H9 (cell line): ENCODE data around the gene SLC35E3. TPM values are rescaled to one million over a fixed set of nuclear protein-coding genes. Genes with fewer than 3 reads are reported as not detected.

Source experiments
- DNase-seq: peaks from one replicate; pipeline ENCODE4 v3.0.0-alpha.2; 2017
- H2AFZ ChIP-seq: one replicate; pipeline ENCODE4 v1.6.1; 2013; ENCODE audit warnings: mild to moderate bottlenecking, low read length, control low read depth, moderate library complexity
- H2AK5ac ChIP-seq: 2 replicates; pipeline ENCODE4 v1.6.1; 2013; ENCODE audit warnings: low read length, control low read depth, mixed read lengths; ENCODE audit not compliant: insufficient read length
- H2BK120ac ChIP-seq: one replicate; pipeline ENCODE4 v1.6.1; 2013; ENCODE audit warnings: low read depth, mild to moderate bottlenecking, low read length, control low read depth, inconsistent platforms; ENCODE audit not compliant: poor library complexity, severe bottlenecking
- H2BK12ac ChIP-seq: 2 replicates; pipeline ENCODE4 v1.6.1; 2013; ENCODE audit warnings: low read length, control low read depth, mixed read lengths, low read depth; ENCODE audit not compliant: insufficient read length
- H2BK15ac ChIP-seq: 2 replicates; pipeline ENCODE4 v1.6.1; 2013; ENCODE audit warnings: low read depth, low read length, control low read depth
- H2BK20ac ChIP-seq: one replicate; pipeline ENCODE4 v1.6.1; 2013; ENCODE audit warnings: low read depth, mild to moderate bottlenecking, low read length, control low read depth, inconsistent platforms; ENCODE audit not compliant: poor library complexity, severe bottlenecking
- H2BK5ac ChIP-seq: 2 replicates; pipeline ENCODE4 v1.6.1; 2013; ENCODE audit warnings: low read length, control low read depth, mixed read lengths; ENCODE audit not compliant: insufficient read length
- H3K14ac ChIP-seq: 2 replicates; pipeline ENCODE4 v1.6.1; 2013; ENCODE audit warnings: low read length, control low read depth; ENCODE audit not compliant: insufficient read depth
- H3K18ac ChIP-seq: 2 replicates; pipeline ENCODE4 v1.6.1; 2013; ENCODE audit warnings: low read depth, mild to moderate bottlenecking, mixed read lengths, low read length, control low read depth; ENCODE audit not compliant: insufficient read length
- H3K23ac ChIP-seq: 2 replicates; pipeline ENCODE4 v1.6.1; 2013; ENCODE audit warnings: low read length, control low read depth, mixed read lengths, low read depth; ENCODE audit not compliant: insufficient read length
- H3K23me2 ChIP-seq: 2 replicates; pipeline ENCODE4 v1.6.1; 2013; ENCODE audit warnings: low read depth, mild to moderate bottlenecking, mixed read lengths, low read length, control low read depth; ENCODE audit not compliant: insufficient read length, poor library complexity, severe bottlenecking
- H3K27ac ChIP-seq: 2 replicates; pipeline ENCODE4 v1.5.1; 2013; ENCODE audit warnings: low read length, control low read depth, mixed read lengths, low read depth; ENCODE audit not compliant: insufficient read length
- H3K27me3 ChIP-seq: 2 replicates; pipeline ENCODE4 v1.6.1; 2013; ENCODE audit warnings: low read length, control low read depth, inconsistent platforms; ENCODE audit not compliant: insufficient read depth
- H3K4ac ChIP-seq: 2 replicates; pipeline ENCODE4 v1.6.1; 2013; ENCODE audit warnings: low read depth, mild to moderate bottlenecking, control low read depth, inconsistent platforms, low read length, moderate library complexity
- H3K4me1 ChIP-seq: 2 replicates; pipeline ENCODE4 v1.6.1; 2013; ENCODE audit warnings: low read length, control low read depth, inconsistent platforms; ENCODE audit not compliant: insufficient read depth
- H3K4me2 ChIP-seq: 2 replicates; pipeline ENCODE4 v1.6.1; 2013; ENCODE audit warnings: low read length, control low read depth, mixed read lengths; ENCODE audit not compliant: insufficient read length, insufficient read depth
- H3K56ac ChIP-seq: 2 replicates; pipeline ENCODE4 v1.6.1; 2013; ENCODE audit warnings: low read depth, mild to moderate bottlenecking, mixed read lengths, low read length, control low read depth; ENCODE audit not compliant: insufficient read length
- H3K79me1 ChIP-seq: 2 replicates; pipeline ENCODE4 v1.6.1; 2013; ENCODE audit warnings: low read depth, mild to moderate bottlenecking, moderate library complexity, low read length, control low read depth, inconsistent platforms; ENCODE audit not compliant: insufficient read depth, poor library complexity, severe bottlenecking
- H3K79me2 ChIP-seq: 2 replicates; pipeline ENCODE4 v1.6.1; 2013; ENCODE audit warnings: low read length, control low read depth, inconsistent platforms; ENCODE audit not compliant: insufficient read depth
- H3K9ac ChIP-seq: 2 replicates; pipeline ENCODE4 v1.6.1; 2013; ENCODE audit warnings: low read length, control low read depth, mixed read lengths; ENCODE audit not compliant: insufficient read length; ENCODE audit errors: extremely low read depth
- H3K9me3 ChIP-seq: one replicate; pipeline ENCODE4 v1.6.1; 2013; ENCODE audit warnings: low read depth, low read length, inconsistent platforms; ENCODE audit not compliant: control insufficient read depth
- H3T11ph ChIP-seq: one replicate; pipeline ENCODE4 v1.6.1; 2013; ENCODE audit warnings: mild to moderate bottlenecking, low read length, control low read depth, inconsistent platforms
- H4K20me1 ChIP-seq: one replicate; pipeline ENCODE4 v1.6.1; 2013; ENCODE audit not compliant: control insufficient read depth, insufficient read length, insufficient read depth
- H4K5ac ChIP-seq: 2 replicates; pipeline ENCODE4 v1.6.1; 2013; ENCODE audit warnings: low read depth, mild to moderate bottlenecking, mixed read lengths, low read length, control low read depth; ENCODE audit not compliant: insufficient read length
- H4K8ac ChIP-seq: replicated peaks from 2 replicates; pipeline ENCODE4 v1.6.1; 2013; ENCODE audit warnings: low read length, control low read depth, mixed read lengths, low read depth; ENCODE audit not compliant: insufficient read length
- H4K91ac ChIP-seq: 2 replicates; pipeline ENCODE4 v1.6.1; 2013; ENCODE audit warnings: low read depth, mild to moderate bottlenecking, moderate library complexity, mixed read lengths, low read length, control low read depth; ENCODE audit not compliant: insufficient read length
- H3K27ac Mint-ChIP-seq, 3 experiments: 2 replicates in 2 of 3; 3 replicates in 1 of 3; pipeline ENCODE4 v1.8.0; 2020 to 2021; ENCODE audit warnings: mixed read lengths in 3 of 3, mild to moderate bottlenecking in 1 of 3, moderate library complexity in 1 of 3
- H3K27me3 Mint-ChIP-seq: 2 replicates; pipeline ENCODE4 v1.8.0; 2021; ENCODE audit warnings: low read depth, mild to moderate bottlenecking, moderate library complexity, mixed read lengths
- H3K36me3 Mint-ChIP-seq, 3 experiments: 2 replicates in 2 of 3; 3 replicates in 1 of 3; pipeline ENCODE4 v1.8.0; 2020 to 2021; ENCODE audit warnings: low read depth in 3 of 3, mixed read lengths in 3 of 3; ENCODE audit not compliant: insufficient read depth in 1 of 3
- H3K4me1 Mint-ChIP-seq, 2 experiments: 2 replicates each; pipeline ENCODE4 v1.8.0; 2020; ENCODE audit warnings: mixed read lengths in 2 of 2
- H3K4me3 Mint-ChIP-seq, 2 experiments: 2 replicates in 1 of 2; 3 replicates in 1 of 2; pipeline ENCODE4 v1.8.0; 2020 to 2021; ENCODE audit warnings: mild to moderate bottlenecking in 2 of 2, mixed read lengths in 2 of 2, moderate library complexity in 1 of 2
- H3K9me3 Mint-ChIP-seq, 2 experiments: 2 replicates in 1 of 2; 3 replicates in 1 of 2; pipeline ENCODE4 v1.8.0; 2020; ENCODE audit warnings: mild to moderate bottlenecking in 2 of 2, mixed read lengths in 2 of 2, moderate library complexity in 1 of 2
- CTCF ChIP-seq: fragments of 200-600 bp; sonication (generic); conservative IDR thresholded peaks from 3 replicates; pipeline ENCODE4 v1.8.0; 2021; ENCODE audit warnings: antibody characterized with exemption, mild to moderate bottlenecking
- WGBS: extraction: QIAGEN DNeasy Blood & Tissue Kit; methylation state at CpG from one replicate; pipeline ENCODE4 v1.1.7; 2013; ENCODE audit warnings: missing lambda C conversion rate, low lambda C conversion rate, mixed read lengths; ENCODE audit not compliant: insufficient read length; ENCODE audit errors: extremely low coverage; 5-methylcytosine and 5-hydroxymethylcytosine counted together
- total RNA-seq: library from RNA; stranded (reverse); gene quantifications from 2 replicates; pipeline ENCODE4 v1.2.1, GENCODE V29; 2021

The SLC35E3 gene
- total RNA-seq, 1 experiment from 2014 or later: 17.9 TPM

- H2BK120ac ChIP-seq: no peak overlapping the region
- no peaks in the 10 kb centered on the region for H3K9me3 ChIP-seq
- no peak overlapping the region for H3K18ac ChIP-seq
- H3K14ac ChIP-seq: no peak overlapping the region
- no peak overlapping the region for H4K8ac ChIP-seq
- H3K27ac ChIP-seq: no peak overlapping the region
- H3K56ac ChIP-seq: no peak overlapping the region
- H3K27me3 ChIP-seq: no peaks in the 10 kb centered on the region
- H3K79me1 ChIP-seq: no peaks in the 10 kb centered on the region
- H3K79me2 ChIP-seq: no peaks in the 10 kb centered on the region
- no peak overlapping the region for H2AFZ ChIP-seq
- H3K4ac ChIP-seq: no peak overlapping the region
- no peak overlapping the region for H2BK15ac ChIP-seq
- no peak overlapping the region for H3K23ac ChIP-seq
- H3T11ph ChIP-seq: no peak overlapping the region
- DNase-seq: no peak
- no peaks in the 10 kb centered on the region for H4K20me1 ChIP-seq
- no peak overlapping the region for H2AK5ac ChIP-seq
- H3K23me2 ChIP-seq: no peaks in the 10 kb centered on the region
- no peaks in the 10 kb centered on the region for H3K4me1 ChIP-seq
- no peaks in the 10 kb centered on the region; the same call in 1 of the 2 replicates for H3K27me3 Mint-ChIP-seq
- H2BK20ac ChIP-seq: no peak overlapping the region
- H3K36me3 Mint-ChIP-seq: no peaks in the 10 kb centered on the region
- no peak for TF ChIP-seq CTCF
- peaks cover 0 to 5% of the 10 kb centered on the region in 2 experiments; a peak in 3 of 4 replicates for H3K4me1 Mint-ChIP-seq
- no peak overlapping the region for H4K5ac ChIP-seq
- no peak overlapping the region for H3K4me2 ChIP-seq
- H3K27ac Mint-ChIP-seq: no peak overlapping the region
- no peak overlapping the region for H4K91ac ChIP-seq
- no peak overlapping the region for H2BK12ac ChIP-seq
- no peak overlapping the region for H2BK5ac ChIP-seq
- H3K4me3 Mint-ChIP-seq: no peak overlapping the region
- H3K9ac ChIP-seq: no peak overlapping the region
- WGBS: no CpG with 5 or more reads among the region's 4 CpGs
- no peaks in the 10 kb centered on the region for H3K9me3 Mint-ChIP-seq
These were observed 47.5 kb downstream of the SLC35E3 start for GRCh38 chr12:68793436-68793835.
